Measurements from ENCODE around the gene DDX42.
"Not testable (repeated sequence)": the region's sequence is repeated elsewhere in the genome, so short reads cannot be mapped to it uniquely, and the experiment has no call there.

Gene DDX42

GRCh38 chr17:63847525-63848249, 73.7 kb downstream of the DDX42 start:
- DNase-seq (ENCODE audit: extremely low read depth, low read depth): no peak
- TF ChIP-seq CTCF (IDR thresholded peaks at IDR 0.05; ENCODE audit: low read depth, low read length): no peak

- peak; percentile 66 for DNase-seq (ENCODE audit: extremely low read depth, low read depth)
- peak; percentile 67 for TF ChIP-seq CTCF (IDR thresholded peaks at IDR 0.05; ENCODE audit: low read depth, low read length)
Measured at GRCh38 chr17:63848834-63849689, 75.1 kb downstream of the DDX42 start.

- TF ChIP-seq CTCF (IDR thresholded peaks at IDR 0.05; ENCODE audit: low read depth, low read length): no peak
Measured at GRCh38 chr17:63850401-63850800, 76.4 kb downstream of the DDX42 start.

GRCh38 chr17:63853260-63853659, 79.3 kb downstream of the DDX42 start:
- DNase-seq (ENCODE audit: extremely low read depth, low read depth): no peak
- TF ChIP-seq CTCF (IDR thresholded peaks at IDR 0.05; ENCODE audit: low read depth, low read length): no peak

More at GRCh38 chr17:63850401-63850800, 76.4 kb downstream of the DDX42 start:
- no peak for DNase-seq (ENCODE audit: extremely low read depth, low read depth)

GRCh38 chr17:63854709-63855108, 80.7 kb downstream of the DDX42 start:
- DNase-seq (ENCODE audit: extremely low read depth, low read depth): no peak
- no peak for TF ChIP-seq CTCF (IDR thresholded peaks at IDR 0.05; ENCODE audit: low read depth, low read length)

GRCh38 chr17:63855185-63855584, 81.2 kb downstream of the DDX42 start:
- TF ChIP-seq CTCF (IDR thresholded peaks at IDR 0.05; ENCODE audit: low read depth, low read length): no peak

GRCh38 chr17:63856425-63856824, 82.5 kb downstream of the DDX42 start:
- DNase-seq (ENCODE audit: extremely low read depth, low read depth): not testable (repeated sequence)

More at GRCh38 chr17:63855185-63855584, 81.2 kb downstream of the DDX42 start:
- DNase-seq (ENCODE audit: extremely low read depth, low read depth): no peak

Measured in AG09319 (cell line).